WTC11 (cell line): ENCODE measurements around the gene ACOXL. TPM values are rescaled to one million over a fixed set of nuclear protein-coding genes. Genes with fewer than 3 reads are reported as not detected.

Source experiments
- ATAC-seq: fragments of 200-7000 bp; cut with Tn5 transposase; 2 replicates; pipeline ENCODE4 v1.10.0; 2021; ENCODE audit warnings: mild to moderate bottlenecking, moderate library complexity
- CTCF ChIA-PET: fragments of 300-600 bp; sonication (Branson Sonifier 250); formaldehyde crosslinking; loops from one replicate; lab custom pipeline; 2021; ENCODE audit warnings: antibody characterized with exemption; lab: Charles Lee
- POLR2A ChIA-PET: fragments of 350-600 bp; sonication (Branson Sonifier 250); formaldehyde crosslinking; loops from one replicate; lab custom pipeline; 2021; ENCODE audit warnings: antibody characterized with exemption; lab: Charles Lee
- DNase-seq: peaks from one replicate; pipeline ENCODE4 v3.0.0; 2021; ENCODE audit warnings: low spot score
- H3K27ac Mint-ChIP-seq: 2 replicates; pipeline ENCODE4 v1.8.0; 2021; ENCODE audit warnings: mixed read lengths
- H3K27me3 Mint-ChIP-seq: 2 replicates; pipeline ENCODE4 v1.8.0; 2021; ENCODE audit warnings: low read depth, mild to moderate bottlenecking, moderate library complexity, mixed read lengths
- H3K36me3 Mint-ChIP-seq: 2 replicates; pipeline ENCODE4 v1.8.0; 2021; ENCODE audit warnings: mixed read lengths
- H3K4me1 Mint-ChIP-seq: 2 replicates; pipeline ENCODE4 v1.8.0; 2022; ENCODE audit warnings: mixed read lengths
- H3K4me3 Mint-ChIP-seq: 2 replicates; pipeline ENCODE4 v1.8.0; 2021; ENCODE audit warnings: mild to moderate bottlenecking, moderate library complexity, mixed read lengths
- H3K9me3 Mint-ChIP-seq: 2 replicates; pipeline ENCODE4 v1.8.0; 2021; ENCODE audit warnings: mixed read lengths
- CBFB ChIP-seq: sonication (generic); formaldehyde crosslinking; IDR thresholded peaks from 2 replicates; pipeline ENCODE4 v1.8.1; 2022; ENCODE audit warnings: mild to moderate bottlenecking, low read depth, missing genetic modification reagents
- CREM ChIP-seq: sonication (generic); formaldehyde crosslinking; IDR thresholded peaks from 2 replicates; pipeline ENCODE4 v1.8.1; 2022; ENCODE audit warnings: mild to moderate bottlenecking, missing genetic modification reagents, moderate library complexity
- IRF2 ChIP-seq: sonication (generic); formaldehyde crosslinking; IDR thresholded peaks from 2 replicates; pipeline ENCODE4 v1.8.0; 2022; ENCODE audit warnings: low read depth, missing genetic modification reagents, borderline replicate concordance
- JUN ChIP-seq: sonication (generic); formaldehyde crosslinking; IDR thresholded peaks from 2 replicates; pipeline ENCODE4 v1.8.0; 2023; ENCODE audit warnings: mild to moderate bottlenecking, missing genetic modification reagents
- NR1H2 ChIP-seq: sonication (generic); formaldehyde crosslinking; IDR thresholded peaks from 2 replicates; pipeline ENCODE4 v1.9.0; 2021; ENCODE audit warnings: mild to moderate bottlenecking, moderate library complexity, missing genetic modification reagents
- RORB ChIP-seq: fragments of 250-450 bp; sonication (Bioruptor Pico); IDR thresholded peaks from 2 replicates; pipeline ENCODE4 v1.9.0; 2021; ENCODE audit warnings: mild to moderate bottlenecking
- ZNF232 ChIP-seq: sonication (generic); formaldehyde crosslinking; IDR thresholded peaks from 2 replicates; pipeline ENCODE4 v1.8.0; 2022; ENCODE audit warnings: mild to moderate bottlenecking, missing genetic modification reagents
- ZNF317 ChIP-seq: sonication (generic); formaldehyde crosslinking; IDR thresholded peaks from 2 replicates; pipeline ENCODE4 v1.8.1; 2023; ENCODE audit warnings: low read depth, mild to moderate bottlenecking, moderate library complexity, missing genetic modification reagents, borderline replicate concordance
- ZNF396 ChIP-seq: fragments of 250-450 bp; sonication (Bioruptor Pico); IDR thresholded peaks from 2 replicates; pipeline ENCODE4 v1.8.0; 2021; ENCODE audit warnings: mild to moderate bottlenecking, moderate library complexity, borderline replicate concordance
- total RNA-seq: library from RNA; stranded (reverse); gene quantifications from 3 replicates; pipeline ENCODE4 v1.2.3, GENCODE V29; 2021
- TF ChIP-seq, protein P1 (sequence below): sonication (generic); formaldehyde crosslinking; IDR thresholded peaks from 2 replicates; pipeline ENCODE4 v1.8.0; 2023; ENCODE audit warnings: missing genetic modification reagents, mild to moderate bottlenecking, borderline replicate concordance
- TF ChIP-seq, protein P2 (sequence below): sonication (generic); formaldehyde crosslinking; IDR thresholded peaks from 2 replicates; pipeline ENCODE4 v1.8.1; 2023; ENCODE audit warnings: mild to moderate bottlenecking, missing genetic modification reagents
- TF ChIP-seq, protein P3 (sequence below): sonication (generic); formaldehyde crosslinking; IDR thresholded peaks from 2 replicates; pipeline ENCODE4 v1.8.1; 2022; ENCODE audit warnings: low read depth, mild to moderate bottlenecking, moderate library complexity, missing genetic modification reagents, borderline replicate concordance
- TF ChIP-seq, protein P4 (sequence below): sonication (generic); formaldehyde crosslinking; IDR thresholded peaks from 2 replicates; pipeline ENCODE4 v1.8.0; 2022; ENCODE audit warnings: mild to moderate bottlenecking, missing genetic modification reagents
- TF ChIP-seq, protein P5 (sequence below): sonication (generic); formaldehyde crosslinking; IDR thresholded peaks from 2 replicates; pipeline ENCODE4 v1.8.0; 2022; ENCODE audit warnings: missing genetic modification reagents
- TF ChIP-seq, protein P6 (sequence below): sonication (generic); formaldehyde crosslinking; IDR thresholded peaks from 2 replicates; pipeline ENCODE4 v1.8.1; 2022; ENCODE audit warnings: mild to moderate bottlenecking, missing genetic modification reagents, moderate library complexity, borderline replicate concordance
- TF ChIP-seq, protein P7 (sequence below): sonication (generic); formaldehyde crosslinking; IDR thresholded peaks from 2 replicates; pipeline ENCODE4 v1.8.1; 2022; ENCODE audit warnings: mild to moderate bottlenecking, moderate library complexity, missing genetic modification reagents

The ACOXL gene
- total RNA-seq, 1 experiment from 2014 or later, result 14.9 TPM

DNA sequence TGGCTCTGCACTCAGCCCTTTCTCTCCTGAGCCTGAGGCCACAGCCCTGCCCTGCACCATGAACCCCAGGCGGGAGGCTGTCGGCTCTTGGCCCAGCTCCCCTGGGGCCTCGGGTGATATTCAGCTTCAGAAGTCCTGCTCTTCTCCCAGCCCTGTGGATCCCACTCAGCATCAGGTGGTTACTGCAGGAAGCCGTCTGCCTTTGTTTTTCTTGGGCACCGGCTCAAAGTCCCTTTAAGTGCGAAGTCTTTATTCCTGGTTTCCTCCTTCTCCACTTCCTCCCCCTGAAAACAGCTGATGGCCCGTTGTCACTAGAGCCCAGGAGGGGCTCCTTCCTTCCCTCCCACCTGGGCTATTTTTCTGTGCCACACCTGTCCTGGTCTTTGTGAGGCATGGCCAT lies 226.8 kb downstream of the ACOXL start:
- DNase-seq, result no peak
- Mint-ChIP-seq H3K27ac (no peak overlapping the region), H3K27me3 (no peaks in the 10 kb centered on the region), H3K4me1 (peaks cover 7% of the 10 kb centered on the region; the same call in 1 of the 2 replicates), H3K36me3 (no peaks in the 10 kb centered on the region), H3K4me3 (no peak overlapping the region), H3K9me3 (no peaks in the 10 kb centered on the region)
- ChIA-PET POLR2A (interaction anchor here (0.6 kb wide), 2 partner anchors 10 to 71 kb away, joined by 3 read pairs; no protein-coding TSS in a partner anchor), CTCF (interaction anchor here (1.2 kb wide), 1 partner anchor 110 kb away, joined by 3 read pairs; no protein-coding TSS in a partner anchor)
- TF ChIP-seq RORB (CRISPR knock-in tag) (no peak), ZNF232 (no peak), CREM (CRISPR knock-in tag) (no peak), IRF2 (no peak), CBFB (CRISPR knock-in tag) (no peak), JUN (CRISPR knock-in tag) (no peak)
- TF ChIP-seq, protein P1, sequence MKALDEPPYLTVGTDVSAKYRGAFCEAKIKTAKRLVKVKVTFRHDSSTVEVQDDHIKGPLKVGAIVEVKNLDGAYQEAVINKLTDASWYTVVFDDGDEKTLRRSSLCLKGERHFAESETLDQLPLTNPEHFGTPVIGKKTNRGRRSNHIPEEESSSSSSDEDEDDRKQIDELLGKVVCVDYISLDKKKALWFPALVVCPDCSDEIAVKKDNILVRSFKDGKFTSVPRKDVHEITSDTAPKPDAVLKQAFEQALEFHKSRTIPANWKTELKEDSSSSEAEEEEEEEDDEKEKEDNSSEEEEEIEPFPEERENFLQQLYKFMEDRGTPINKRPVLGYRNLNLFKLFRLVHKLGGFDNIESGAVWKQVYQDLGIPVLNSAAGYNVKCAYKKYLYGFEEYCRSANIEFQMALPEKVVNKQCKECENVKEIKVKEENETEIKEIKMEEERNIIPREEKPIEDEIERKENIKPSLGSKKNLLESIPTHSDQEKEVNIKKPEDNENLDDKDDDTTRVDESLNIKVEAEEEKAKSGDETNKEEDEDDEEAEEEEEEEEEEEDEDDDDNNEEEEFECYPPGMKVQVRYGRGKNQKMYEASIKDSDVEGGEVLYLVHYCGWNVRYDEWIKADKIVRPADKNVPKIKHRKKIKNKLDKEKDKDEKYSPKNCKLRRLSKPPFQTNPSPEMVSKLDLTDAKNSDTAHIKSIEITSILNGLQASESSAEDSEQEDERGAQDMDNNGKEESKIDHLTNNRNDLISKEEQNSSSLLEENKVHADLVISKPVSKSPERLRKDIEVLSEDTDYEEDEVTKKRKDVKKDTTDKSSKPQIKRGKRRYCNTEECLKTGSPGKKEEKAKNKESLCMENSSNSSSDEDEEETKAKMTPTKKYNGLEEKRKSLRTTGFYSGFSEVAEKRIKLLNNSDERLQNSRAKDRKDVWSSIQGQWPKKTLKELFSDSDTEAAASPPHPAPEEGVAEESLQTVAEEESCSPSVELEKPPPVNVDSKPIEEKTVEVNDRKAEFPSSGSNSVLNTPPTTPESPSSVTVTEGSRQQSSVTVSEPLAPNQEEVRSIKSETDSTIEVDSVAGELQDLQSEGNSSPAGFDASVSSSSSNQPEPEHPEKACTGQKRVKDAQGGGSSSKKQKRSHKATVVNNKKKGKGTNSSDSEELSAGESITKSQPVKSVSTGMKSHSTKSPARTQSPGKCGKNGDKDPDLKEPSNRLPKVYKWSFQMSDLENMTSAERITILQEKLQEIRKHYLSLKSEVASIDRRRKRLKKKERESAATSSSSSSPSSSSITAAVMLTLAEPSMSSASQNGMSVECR (CRISPR knock-in tag), result no peak
- TF ChIP-seq, protein P2, sequence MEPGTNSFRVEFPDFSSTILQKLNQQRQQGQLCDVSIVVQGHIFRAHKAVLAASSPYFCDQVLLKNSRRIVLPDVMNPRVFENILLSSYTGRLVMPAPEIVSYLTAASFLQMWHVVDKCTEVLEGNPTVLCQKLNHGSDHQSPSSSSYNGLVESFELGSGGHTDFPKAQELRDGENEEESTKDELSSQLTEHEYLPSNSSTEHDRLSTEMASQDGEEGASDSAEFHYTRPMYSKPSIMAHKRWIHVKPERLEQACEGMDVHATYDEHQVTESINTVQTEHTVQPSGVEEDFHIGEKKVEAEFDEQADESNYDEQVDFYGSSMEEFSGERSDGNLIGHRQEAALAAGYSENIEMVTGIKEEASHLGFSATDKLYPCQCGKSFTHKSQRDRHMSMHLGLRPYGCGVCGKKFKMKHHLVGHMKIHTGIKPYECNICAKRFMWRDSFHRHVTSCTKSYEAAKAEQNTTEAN, result no peak
- TF ChIP-seq, protein P3, sequence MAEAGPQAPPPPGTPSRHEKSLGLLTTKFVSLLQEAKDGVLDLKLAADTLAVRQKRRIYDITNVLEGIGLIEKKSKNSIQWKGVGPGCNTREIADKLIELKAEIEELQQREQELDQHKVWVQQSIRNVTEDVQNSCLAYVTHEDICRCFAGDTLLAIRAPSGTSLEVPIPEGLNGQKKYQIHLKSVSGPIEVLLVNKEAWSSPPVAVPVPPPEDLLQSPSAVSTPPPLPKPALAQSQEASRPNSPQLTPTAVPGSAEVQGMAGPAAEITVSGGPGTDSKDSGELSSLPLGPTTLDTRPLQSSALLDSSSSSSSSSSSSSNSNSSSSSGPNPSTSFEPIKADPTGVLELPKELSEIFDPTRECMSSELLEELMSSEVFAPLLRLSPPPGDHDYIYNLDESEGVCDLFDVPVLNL (CRISPR knock-in tag), result no peak
- TF ChIP-seq, protein P4, sequence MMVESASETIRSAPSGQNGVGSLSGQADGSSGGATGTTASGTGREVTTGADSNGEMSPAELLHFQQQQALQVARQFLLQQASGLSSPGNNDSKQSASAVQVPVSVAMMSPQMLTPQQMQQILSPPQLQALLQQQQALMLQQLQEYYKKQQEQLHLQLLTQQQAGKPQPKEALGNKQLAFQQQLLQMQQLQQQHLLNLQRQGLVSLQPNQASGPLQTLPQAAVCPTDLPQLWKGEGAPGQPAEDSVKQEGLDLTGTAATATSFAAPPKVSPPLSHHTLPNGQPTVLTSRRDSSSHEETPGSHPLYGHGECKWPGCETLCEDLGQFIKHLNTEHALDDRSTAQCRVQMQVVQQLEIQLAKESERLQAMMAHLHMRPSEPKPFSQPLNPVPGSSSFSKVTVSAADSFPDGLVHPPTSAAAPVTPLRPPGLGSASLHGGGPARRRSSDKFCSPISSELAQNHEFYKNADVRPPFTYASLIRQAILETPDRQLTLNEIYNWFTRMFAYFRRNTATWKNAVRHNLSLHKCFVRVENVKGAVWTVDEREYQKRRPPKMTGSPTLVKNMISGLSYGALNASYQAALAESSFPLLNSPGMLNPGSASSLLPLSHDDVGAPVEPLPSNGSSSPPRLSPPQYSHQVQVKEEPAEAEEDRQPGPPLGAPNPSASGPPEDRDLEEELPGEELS (CRISPR knock-in tag), result no peak
- ATAC-seq, result no peak

DNA sequence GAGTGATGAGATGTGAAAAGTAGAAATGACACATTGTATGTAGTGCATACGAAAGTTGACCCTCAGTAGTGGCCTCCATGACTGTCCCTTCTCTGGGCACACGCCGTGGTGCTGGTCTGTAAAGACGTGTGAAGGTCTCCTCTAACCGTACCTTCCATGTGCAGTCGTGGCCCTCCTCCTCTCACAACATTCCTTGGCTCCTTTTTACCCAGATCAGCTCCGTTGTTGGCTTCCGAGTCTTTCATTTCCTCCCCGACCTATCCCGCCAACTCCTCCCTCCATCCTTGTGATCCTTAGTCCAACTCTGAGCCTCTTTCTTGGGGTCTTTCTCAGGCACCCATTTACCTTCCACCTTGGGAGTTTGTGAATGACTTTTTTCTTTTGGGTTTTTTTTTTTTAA lies 227.9 kb downstream of the ACOXL start:
- TF ChIP-seq, protein P5, sequence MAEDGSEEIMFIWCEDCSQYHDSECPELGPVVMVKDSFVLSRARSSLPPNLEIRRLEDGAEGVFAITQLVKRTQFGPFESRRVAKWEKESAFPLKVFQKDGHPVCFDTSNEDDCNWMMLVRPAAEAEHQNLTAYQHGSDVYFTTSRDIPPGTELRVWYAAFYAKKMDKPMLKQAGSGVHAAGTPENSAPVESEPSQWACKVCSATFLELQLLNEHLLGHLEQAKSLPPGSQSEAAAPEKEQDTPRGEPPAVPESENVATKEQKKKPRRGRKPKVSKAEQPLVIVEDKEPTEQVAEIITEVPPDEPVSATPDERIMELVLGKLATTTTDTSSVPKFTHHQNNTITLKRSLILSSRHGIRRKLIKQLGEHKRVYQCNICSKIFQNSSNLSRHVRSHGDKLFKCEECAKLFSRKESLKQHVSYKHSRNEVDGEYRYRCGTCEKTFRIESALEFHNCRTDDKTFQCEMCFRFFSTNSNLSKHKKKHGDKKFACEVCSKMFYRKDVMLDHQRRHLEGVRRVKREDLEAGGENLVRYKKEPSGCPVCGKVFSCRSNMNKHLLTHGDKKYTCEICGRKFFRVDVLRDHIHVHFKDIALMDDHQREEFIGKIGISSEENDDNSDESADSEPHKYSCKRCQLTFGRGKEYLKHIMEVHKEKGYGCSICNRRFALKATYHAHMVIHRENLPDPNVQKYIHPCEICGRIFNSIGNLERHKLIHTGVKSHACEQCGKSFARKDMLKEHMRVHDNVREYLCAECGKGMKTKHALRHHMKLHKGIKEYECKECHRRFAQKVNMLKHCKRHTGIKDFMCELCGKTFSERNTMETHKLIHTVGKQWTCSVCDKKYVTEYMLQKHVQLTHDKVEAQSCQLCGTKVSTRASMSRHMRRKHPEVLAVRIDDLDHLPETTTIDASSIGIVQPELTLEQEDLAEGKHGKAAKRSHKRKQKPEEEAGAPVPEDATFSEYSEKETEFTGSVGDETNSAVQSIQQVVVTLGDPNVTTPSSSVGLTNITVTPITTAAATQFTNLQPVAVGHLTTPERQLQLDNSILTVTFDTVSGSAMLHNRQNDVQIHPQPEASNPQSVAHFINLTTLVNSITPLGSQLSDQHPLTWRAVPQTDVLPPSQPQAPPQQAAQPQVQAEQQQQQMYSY (CRISPR knock-in tag), result no peak
- TF ChIP-seq ZNF396 (CRISPR knock-in tag) (no peak), ZNF232 (no peak), NR1H2 (CRISPR knock-in tag) (no peak), ZNF317 (CRISPR knock-in tag) (no peak)
- TF ChIP-seq, protein P6, sequence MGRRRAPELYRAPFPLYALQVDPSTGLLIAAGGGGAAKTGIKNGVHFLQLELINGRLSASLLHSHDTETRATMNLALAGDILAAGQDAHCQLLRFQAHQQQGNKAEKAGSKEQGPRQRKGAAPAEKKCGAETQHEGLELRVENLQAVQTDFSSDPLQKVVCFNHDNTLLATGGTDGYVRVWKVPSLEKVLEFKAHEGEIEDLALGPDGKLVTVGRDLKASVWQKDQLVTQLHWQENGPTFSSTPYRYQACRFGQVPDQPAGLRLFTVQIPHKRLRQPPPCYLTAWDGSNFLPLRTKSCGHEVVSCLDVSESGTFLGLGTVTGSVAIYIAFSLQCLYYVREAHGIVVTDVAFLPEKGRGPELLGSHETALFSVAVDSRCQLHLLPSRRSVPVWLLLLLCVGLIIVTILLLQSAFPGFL, result no peak
- TF ChIP-seq, protein P7, sequence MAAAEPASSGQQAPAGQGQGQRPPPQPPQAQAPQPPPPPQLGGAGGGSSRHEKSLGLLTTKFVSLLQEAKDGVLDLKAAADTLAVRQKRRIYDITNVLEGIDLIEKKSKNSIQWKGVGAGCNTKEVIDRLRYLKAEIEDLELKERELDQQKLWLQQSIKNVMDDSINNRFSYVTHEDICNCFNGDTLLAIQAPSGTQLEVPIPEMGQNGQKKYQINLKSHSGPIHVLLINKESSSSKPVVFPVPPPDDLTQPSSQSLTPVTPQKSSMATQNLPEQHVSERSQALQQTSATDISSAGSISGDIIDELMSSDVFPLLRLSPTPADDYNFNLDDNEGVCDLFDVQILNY (CRISPR knock-in tag), result no peak
- no peak overlapping the region for H3K4me3 Mint-ChIP-seq
- no peaks in the 10 kb centered on the region for H3K27me3 Mint-ChIP-seq
- ChIA-PET CTCF (no interaction called here), POLR2A (no interaction called here)
- DNase-seq (no peak), ATAC-seq (no peak)
- no peak overlapping the region for H3K27ac Mint-ChIP-seq
- peaks cover 5% of the 10 kb centered on the region; the same call in 1 of the 2 replicates for H3K9me3 Mint-ChIP-seq
- no peaks in the 10 kb centered on the region for H3K36me3 Mint-ChIP-seq
- peaks cover 4% of the 10 kb centered on the region; the same call in 1 of the 2 replicates for H3K4me1 Mint-ChIP-seq
